SK-N-MC (cell line): ENCODE results near the gene LIMK1.

Source experiments
- DNase-seq: peaks from one replicate; pipeline ENCODE4 v3.0.0-alpha.2; 2011; ENCODE audit warnings: low read depth, low spot score
- H3K27ac ChIP-seq: fragments of 200-600 bp; sonication (generic); 2 replicates; pipeline ENCODE4 v1.5.1; 2016; ENCODE audit warnings: mixed run types
- H3K36me3 ChIP-seq: fragments of 200-600 bp; sonication (generic); 2 replicates; pipeline ENCODE4 v1.6.1; 2017; ENCODE audit warnings: antibody characterized with exemption, low read length, mixed read lengths; ENCODE audit not compliant: insufficient read depth
- H3K4me3 ChIP-seq: fragments of 200-600 bp; sonication (generic); 2 replicates; pipeline ENCODE4 v1.5.1; 2016
- H3K9ac ChIP-seq: fragments of 200-600 bp; sonication (generic); 2 replicates; pipeline ENCODE4 v1.8.0; 2017; ENCODE audit warnings: mixed run types, mixed read lengths; ENCODE audit not compliant: insufficient read length
- H3K9me3 ChIP-seq: fragments of 200-600 bp; sonication (generic); 2 replicates; pipeline ENCODE4 v1.6.1; 2017; ENCODE audit warnings: low read depth, mild to moderate bottlenecking, antibody characterized with exemption, low read length, moderate library complexity, mixed read lengths
- EZH2 ChIP-seq: fragments of 200-600 bp; sonication (generic); IDR thresholded peaks from one replicate; pipeline ENCODE4 v1.6.1; 2017; ENCODE audit warnings: antibody characterized with exemption
- FOXP2 ChIP-seq: optimal IDR thresholded peaks from 2 replicates; pipeline ENCODE3; 2011; ENCODE audit warnings: mild to moderate bottlenecking, moderate library complexity; ENCODE audit not compliant: insufficient read depth; ENCODE audit errors: extremely low read length, control extremely low read depth
- POLR2AphosphoS5 ChIP-seq: IDR thresholded peaks from 2 replicates; pipeline ENCODE4 v1.6.1; 2012; ENCODE audit warnings: mild to moderate bottlenecking, low read depth, low read length, borderline replicate concordance

LIMK1 gene

DNA sequence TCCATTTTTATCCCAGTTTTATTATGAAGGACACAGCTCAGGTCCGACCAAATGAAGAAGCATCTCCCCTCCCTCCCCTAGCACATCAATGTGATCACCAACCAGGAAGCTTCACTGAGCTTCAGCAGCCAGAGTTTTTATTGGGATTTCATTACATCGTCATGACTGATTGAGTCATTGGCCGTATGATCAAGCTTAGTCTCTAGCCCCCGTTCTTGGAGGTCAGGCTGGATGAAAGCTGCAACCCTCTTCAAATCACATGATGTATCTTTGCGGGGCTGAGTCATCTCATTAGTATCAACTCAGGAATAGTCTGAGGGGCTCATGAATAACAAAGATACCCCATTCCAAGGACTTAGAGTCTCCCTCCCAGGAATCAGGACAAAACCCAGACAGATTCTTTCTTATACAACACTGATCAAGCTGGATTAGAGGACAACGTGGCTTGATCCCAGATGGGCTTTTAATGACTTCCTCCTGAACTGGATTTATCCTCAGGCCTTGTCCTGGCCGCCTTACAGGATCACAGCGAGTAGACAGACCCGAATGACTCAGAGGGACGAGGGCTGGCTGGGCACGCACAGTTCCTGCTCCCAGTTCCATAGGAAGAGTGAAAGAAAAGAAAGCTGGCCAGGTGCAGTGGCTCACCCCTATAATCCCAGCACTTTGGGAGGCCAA, 14.5 kb downstream of the LIMK1 start:
- peaks cover 18% of the 10 kb centered on the region for H3K36me3 ChIP-seq
- no peak overlapping the region for H3K27ac ChIP-seq
- TF ChIP-seq POLR2AphosphoS5 (no peak), FOXP2 (no peak), EZH2 (no peak)
- DNase-seq, result no peak
- H3K9ac ChIP-seq, result no peak overlapping the region
- H3K4me3 ChIP-seq, result no peak overlapping the region
- no peaks in the 10 kb centered on the region for H3K9me3 ChIP-seq

GRCh38 chr7:74099031-74099430, 15.4 kb downstream of the LIMK1 start:
- Histone ChIP-seq H3K27ac (no peak overlapping the region), H3K9ac (no peak overlapping the region), H3K36me3 (peaks cover 18% of the 10 kb centered on the region), H3K4me3 (no peak overlapping the region), H3K9me3 (no peaks in the 10 kb centered on the region)
- TF ChIP-seq POLR2AphosphoS5 (no peak), FOXP2 (no peak), EZH2 (no peak)
- DNase-seq, result no peak

DNA sequence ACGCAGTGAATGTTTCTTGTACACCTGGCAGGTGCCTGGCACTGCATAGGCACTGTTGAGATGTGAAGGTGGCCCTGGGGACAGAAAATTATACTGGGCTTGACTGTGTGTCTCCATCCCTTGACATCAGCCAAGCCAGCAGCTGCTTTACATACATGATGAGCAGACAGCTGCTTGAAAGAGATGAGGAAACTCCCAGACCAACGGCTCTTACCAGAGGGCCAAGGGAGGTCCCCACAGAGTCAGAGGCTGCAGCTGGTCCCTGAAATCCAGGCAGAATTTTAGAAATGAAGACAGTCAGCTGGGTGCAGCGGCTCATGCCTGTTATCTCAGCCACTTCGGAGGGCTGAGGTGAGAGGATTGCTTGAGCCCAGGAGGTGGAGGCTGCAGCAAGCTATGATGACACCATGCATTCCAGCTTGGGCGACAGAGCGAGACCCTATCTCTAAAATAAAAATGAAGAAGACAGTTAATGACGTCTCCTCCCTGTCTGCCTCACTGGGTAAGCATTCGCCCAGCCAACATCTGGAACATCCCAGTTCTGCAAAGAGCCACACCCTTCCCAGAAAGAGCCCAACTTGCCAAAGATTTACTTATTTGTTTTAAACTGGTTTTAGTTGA, 17.6 kb downstream of the LIMK1 start:
- no peak overlapping the region for H3K27ac ChIP-seq
- no peak overlapping the region for H3K4me3 ChIP-seq
- no peaks in the 10 kb centered on the region for H3K9me3 ChIP-seq
- TF ChIP-seq EZH2 (no peak), FOXP2 (no peak), POLR2AphosphoS5 (no peak)
- H3K36me3 ChIP-seq, result peaks cover 21% of the 10 kb centered on the region
- DNase-seq, result no peak
- H3K9ac ChIP-seq, result no peak overlapping the region

DNA sequence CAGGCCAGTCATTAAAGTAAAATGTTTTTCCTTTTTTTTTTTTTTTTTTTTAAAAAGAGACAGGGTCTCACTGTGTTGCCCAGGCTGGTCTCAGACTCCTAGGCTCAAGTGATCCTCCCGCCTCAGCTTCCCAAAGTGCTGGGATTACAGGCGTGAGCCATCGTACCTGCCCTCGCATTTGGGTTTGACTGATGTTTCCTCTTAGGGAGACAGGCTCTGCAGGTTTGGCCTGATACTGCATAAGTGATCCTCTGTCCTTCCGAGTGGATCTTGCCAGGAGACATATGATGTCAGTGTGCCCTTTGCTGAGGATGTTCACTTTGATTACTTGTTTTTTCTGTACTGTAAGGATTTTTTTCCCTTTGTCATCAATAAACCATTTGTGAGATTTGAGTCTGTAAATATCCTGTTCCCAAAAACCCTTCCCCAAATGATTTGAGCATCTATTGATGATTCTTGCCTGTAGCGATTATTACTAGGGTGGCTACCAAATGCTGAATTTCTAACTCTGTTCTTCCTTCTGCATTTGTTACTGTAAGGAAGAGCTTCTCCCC, 19.7 kb downstream of the LIMK1 start:
- peaks cover 6% of the 10 kb centered on the region; the same call in 1 of the 2 replicates for H3K36me3 ChIP-seq

DNA sequence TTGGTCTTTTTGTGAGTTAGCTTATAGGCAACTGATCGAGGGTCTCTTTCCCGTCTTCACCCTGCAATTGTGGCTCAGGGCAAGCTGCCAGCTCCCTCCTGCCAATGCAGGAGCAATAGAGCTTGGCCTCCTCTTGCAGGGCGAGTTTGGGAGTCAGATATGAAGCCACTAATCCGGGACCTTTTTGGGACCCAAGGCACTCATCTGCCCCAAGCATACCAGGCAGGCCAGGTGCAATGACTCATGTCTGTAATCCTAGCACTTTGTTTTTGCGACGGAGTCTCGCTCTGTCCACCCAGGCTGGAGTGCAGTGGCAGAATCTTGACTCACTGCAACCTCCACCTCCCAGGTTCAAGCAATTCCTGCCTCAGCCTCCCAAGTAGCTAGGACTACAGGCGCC, 21.1 kb downstream of the LIMK1 start:
- peaks cover 7% of the 10 kb centered on the region; the same call in 1 of the 2 replicates for H3K36me3 ChIP-seq
- H3K9ac ChIP-seq, result no peak overlapping the region
- no peak overlapping the region for H3K27ac ChIP-seq
- DNase-seq, result no peak
- no peaks in the 10 kb centered on the region for H3K9me3 ChIP-seq
- no peak overlapping the region for H3K4me3 ChIP-seq
- TF ChIP-seq POLR2AphosphoS5, result no peak
- no peak for TF ChIP-seq FOXP2

More for the DNA sequence above, 19.7 kb downstream of the LIMK1 start:
- H3K27ac ChIP-seq, result no peak overlapping the region
- DNase-seq, result no peak
- TF ChIP-seq FOXP2, result no peak
- TF ChIP-seq POLR2AphosphoS5, result no peak
- no peak for TF ChIP-seq EZH2
- H3K9ac ChIP-seq, result no peak overlapping the region
- no peaks in the 10 kb centered on the region for H3K9me3 ChIP-seq
- no peak overlapping the region for H3K4me3 ChIP-seq

- Histone ChIP-seq H3K4me3 (no peak overlapping the region), H3K9ac (no peak overlapping the region), H3K36me3 (peaks cover 15% of the 10 kb centered on the region; the same call in 1 of the 2 replicates), H3K27ac (no peak overlapping the region), H3K9me3 (no peaks in the 10 kb centered on the region)
- no peak for TF ChIP-seq POLR2AphosphoS5
- TF ChIP-seq EZH2, result no peak
- no peak for TF ChIP-seq FOXP2
- DNase-seq, result no peak
Observed at GRCh38 chr7:74105992-74106391, 22.4 kb downstream of the LIMK1 start.

GRCh38 chr7:74106846-74107245, 23.2 kb downstream of the LIMK1 start:
- no peak for TF ChIP-seq FOXP2
- TF ChIP-seq POLR2AphosphoS5, result no peak
- no peak for TF ChIP-seq EZH2
- Histone ChIP-seq H3K36me3 (peaks cover 20% of the 10 kb centered on the region; the same call in 1 of the 2 replicates), H3K9me3 (no peaks in the 10 kb centered on the region), H3K4me3 (no peak overlapping the region), H3K9ac (no peak overlapping the region), H3K27ac (no peak overlapping the region)
- no peak for DNase-seq

GRCh38 chr7:74115326-74115725, 31.7 kb downstream of the LIMK1 start:
- Histone ChIP-seq H3K27ac (no peak overlapping the region), H3K9me3 (no peaks in the 10 kb centered on the region), H3K4me3 (no peak overlapping the region), H3K36me3 (peaks cover 7% of the 10 kb centered on the region; the same call in 1 of the 2 replicates), H3K9ac (no peak overlapping the region)
- TF ChIP-seq FOXP2 (no peak), POLR2AphosphoS5 (no peak), EZH2 (no peak)
- DNase-seq, result no peak

GRCh38 chr7:74116356-74116755, 32.8 kb downstream of the LIMK1 start:
- TF ChIP-seq FOXP2, result no peak
- TF ChIP-seq EZH2, result no peak
- no peak for TF ChIP-seq POLR2AphosphoS5
- H3K36me3 ChIP-seq, result peaks cover 5% of the 10 kb centered on the region; the same call in 1 of the 2 replicates
- H3K9me3 ChIP-seq, result no peaks in the 10 kb centered on the region
- no peak overlapping the region for H3K4me3 ChIP-seq
- no peak overlapping the region for H3K9ac ChIP-seq
- no peak for DNase-seq
- H3K27ac ChIP-seq, result no peak overlapping the region
